Measurements from ENCODE around the gene DRD1. TPM values are rescaled to one million over a fixed set of nuclear protein-coding genes. Genes with fewer than 3 reads are reported as not detected.
"Not testable (repeated sequence)": the region's sequence is repeated elsewhere in the genome, so short reads cannot be mapped to it uniquely, and the experiment has no call there.

DRD1 gene
- total RNA-seq, 1 donor from 2014 or later, result 0.89 TPM

DNA sequence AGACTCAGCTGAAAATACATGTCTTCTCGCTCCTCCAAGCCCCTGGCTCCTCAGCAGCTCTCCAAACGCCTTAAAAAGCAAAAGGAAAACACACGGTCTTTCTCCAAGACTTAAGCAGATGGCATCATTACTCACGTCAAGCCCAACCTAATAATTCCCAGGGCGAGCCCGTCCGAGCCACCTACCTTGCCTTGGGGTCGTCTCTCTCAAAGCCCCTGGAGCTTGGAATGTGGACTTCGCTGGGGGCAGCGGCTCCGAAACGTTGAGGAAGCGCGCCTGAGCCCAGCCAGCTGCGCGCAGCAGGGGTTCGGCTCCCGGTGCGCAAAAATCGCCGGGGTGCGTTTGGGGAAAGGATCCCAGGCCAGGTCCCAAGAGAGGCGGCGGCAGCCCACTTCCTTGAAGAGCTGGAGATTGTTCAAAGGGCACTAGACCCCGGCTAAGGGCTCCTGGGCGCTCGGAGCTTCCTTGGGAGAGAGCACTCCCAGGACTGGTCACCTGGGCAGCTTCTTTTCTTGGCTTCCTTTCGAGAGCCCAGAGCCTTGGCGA lies 395 bp downstream of the DRD1 start:
- intact Hi-C loops (cut with DNase I), result no loop called here
- no peak for ATAC-seq
- no peak for DNase-seq (ENCODE audit: low spot score)

DNA sequence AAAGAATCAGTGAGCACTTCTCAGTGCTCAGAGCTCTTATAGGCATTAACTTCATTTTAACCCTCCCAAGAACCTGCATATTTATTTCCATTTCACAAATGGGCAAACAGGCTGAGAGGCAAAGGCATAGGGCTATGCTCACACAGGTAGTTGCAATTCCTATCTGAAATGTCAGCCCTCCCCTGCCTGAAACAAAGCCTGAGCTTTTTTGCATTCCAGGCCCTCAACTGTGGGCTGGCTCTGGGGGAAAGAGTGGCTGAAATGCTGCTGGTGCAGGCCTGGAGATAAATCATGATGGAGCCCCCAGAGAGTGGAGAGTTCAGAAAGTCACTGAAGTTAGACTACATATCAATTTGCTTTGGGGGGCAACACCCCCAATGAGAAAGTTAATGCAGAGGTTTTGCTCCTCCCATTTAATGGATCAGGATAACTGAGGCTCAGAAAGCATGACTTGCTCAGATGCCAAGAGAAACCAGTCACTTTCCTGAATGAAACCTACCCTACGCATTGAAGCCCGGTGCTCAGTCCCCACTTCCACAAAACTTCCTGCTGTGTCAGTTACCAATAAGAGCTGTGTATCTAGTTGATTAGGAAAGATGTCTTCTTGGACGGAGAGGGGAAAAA lies 5.6 kb downstream of the DRD1 start:
- ATAC-seq, result no peak
- intact Hi-C loops (cut with DNase I), result no loop called here
- DNase-seq (ENCODE audit: low spot score), result no peak

DNA sequence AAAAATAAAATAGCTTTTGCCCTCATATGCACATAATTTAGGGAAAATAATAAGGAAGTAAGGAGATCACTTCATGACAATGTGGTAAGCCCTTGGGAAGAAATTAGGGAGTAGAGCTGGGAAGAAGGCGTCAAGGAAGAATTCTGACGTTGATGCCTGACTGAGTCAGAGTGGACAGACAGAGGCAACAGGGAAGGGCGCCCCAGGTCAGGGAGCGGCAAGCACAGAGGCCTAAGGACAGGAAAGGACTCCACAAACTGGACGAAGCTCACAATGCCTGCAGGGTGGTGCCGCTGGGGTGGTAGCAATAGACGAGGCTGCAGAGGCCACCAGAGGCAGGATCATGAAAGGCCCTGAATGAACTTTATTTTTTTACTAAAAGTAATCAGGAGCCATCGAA lies 7.6 kb downstream of the DRD1 start:
- intact Hi-C loops (cut with DNase I), result no loop called here

DNA sequence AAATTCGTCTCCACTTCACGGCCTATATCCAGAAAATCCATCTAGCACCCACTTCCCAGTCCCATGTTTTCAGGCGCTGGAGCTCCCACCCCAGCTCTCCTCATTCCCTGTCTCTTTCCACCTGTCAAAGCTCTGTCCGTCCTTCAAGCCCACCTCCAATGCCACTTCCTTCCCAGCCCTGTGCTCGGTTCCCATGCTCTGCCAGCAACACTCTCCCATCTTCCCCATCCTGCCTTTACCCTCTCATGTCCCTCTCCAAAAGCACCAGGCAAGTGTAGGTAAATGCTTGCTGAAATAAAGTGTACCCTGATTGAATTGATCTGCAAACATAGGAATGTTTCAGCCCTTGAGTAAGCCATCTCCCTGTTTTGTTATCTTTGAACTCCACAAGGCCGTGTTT lies 9.2 kb downstream of the DRD1 start:
- DNase-seq (ENCODE audit: low spot score), result no peak
- ATAC-seq, result no peak
- intact Hi-C loops (cut with DNase I), result no loop called here

More for the DNA sequence above, 7.6 kb downstream of the DRD1 start:
- no peak for ATAC-seq
- no peak for DNase-seq (ENCODE audit: low spot score)

DNA sequence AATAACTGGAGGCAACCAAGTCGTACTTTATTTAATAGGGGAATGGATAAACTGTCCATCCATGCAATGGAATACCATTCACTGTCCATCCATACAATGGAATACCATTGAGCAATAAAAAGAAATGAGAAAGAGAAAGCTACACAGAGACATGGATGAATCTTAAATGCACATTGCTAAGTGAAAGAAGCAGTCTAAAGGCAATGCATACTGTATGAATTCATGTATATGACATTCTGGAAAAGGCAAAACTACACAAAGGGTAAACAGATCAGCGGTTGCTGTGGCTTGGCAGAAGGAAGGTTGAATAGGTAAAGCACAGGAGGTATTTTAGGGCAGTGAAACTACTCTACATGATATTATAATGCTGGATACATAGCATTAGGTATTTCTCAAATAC lies 16.2 kb downstream of the DRD1 start:
- ATAC-seq, result no peak
- DNase-seq (ENCODE audit: low spot score), result no peak

DNA sequence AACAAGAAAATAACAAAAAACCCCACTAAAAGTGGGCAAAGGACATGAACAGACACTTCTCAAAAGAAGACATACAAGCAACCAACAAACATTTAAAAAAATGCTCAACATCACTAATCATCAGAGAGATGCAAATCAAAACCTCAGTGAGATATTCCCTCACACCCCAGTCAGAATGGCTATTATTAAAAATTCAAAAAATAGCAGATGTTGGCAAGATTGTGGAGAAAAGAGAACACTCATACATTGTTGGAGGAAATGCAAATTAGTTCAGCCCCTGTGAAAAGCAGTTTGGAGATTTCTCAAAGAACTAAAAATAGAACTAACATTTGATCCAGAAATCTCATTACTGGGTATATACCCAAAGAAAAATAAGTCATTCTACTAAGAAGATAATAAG lies 19.4 kb downstream of the DRD1 start:
- ATAC-seq; intact Hi-C loops (cut with DNase I); DNase-seq (ENCODE audit: low spot score): not testable (repeated sequence)

More for the DNA sequence above, 16.2 kb downstream of the DRD1 start:
- intact Hi-C loops (cut with DNase I), result no loop called here

DNA sequence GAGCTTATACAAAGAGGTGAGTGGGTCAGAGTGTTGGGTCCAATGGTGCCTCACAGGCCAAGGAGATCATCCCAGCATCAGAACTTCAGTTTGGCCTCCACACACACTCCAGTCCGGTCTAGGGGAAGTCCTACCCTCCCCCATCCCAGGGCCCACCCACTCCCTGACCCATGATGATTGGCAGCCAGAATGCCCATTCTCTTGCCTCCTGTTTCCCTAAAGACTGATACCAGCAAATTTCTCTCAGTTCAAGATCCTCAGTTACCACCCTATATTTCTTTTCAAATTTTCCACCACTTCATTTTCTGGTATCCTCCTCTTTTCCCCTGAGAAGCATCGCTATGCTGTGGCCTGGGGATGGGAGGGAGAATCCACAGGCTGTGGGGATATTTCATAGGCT lies 21.9 kb downstream of the DRD1 start:
- DNase-seq (ENCODE audit: low spot score) (no peak), ATAC-seq (no peak)
- intact Hi-C loops (cut with DNase I), result no loop called here

DNA sequence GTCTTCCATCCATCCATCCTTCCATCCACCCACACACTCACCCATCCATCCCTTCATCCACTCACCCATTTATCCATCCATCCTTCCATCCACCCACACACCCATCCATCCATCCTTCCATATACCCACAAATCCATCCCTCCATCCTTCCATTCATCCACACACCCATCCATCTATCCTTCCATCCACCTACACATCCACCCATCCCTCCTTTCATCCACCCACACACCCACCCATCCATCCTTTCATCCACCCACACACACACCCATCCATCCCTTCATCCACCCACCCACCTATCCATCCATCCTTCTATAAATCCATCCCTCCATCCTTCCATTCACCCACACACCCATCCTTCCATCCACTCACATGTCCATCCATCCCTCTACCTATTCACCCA lies 23.6 kb downstream of the DRD1 start:
- no peak for ATAC-seq
- intact Hi-C loops (cut with DNase I), result no loop called here

DNA sequence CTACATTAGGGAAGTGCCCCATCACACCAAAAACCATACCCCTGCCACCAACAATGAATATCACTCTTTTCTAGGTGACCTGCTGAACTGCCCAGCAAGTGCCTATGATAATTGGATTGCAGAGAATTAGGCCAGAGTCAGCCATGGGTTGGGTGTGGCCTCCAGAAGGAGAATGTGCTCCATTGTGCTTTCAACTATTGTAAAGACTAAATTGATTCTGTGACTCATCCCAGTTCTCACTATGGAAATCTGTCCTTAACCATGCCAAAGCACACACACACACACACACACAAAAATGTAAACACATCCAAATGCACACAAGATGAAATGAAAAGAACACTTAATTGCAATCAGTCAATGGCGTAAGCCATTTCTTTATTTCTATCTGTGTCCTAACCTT lies 25.7 kb downstream of the DRD1 start:
- DNase-seq (ENCODE audit: low spot score), result no peak
- intact Hi-C loops (cut with DNase I), result no loop called here
- no peak for ATAC-seq

More for the DNA sequence above, 23.6 kb downstream of the DRD1 start:
- DNase-seq (ENCODE audit: low spot score), result no peak

DNA sequence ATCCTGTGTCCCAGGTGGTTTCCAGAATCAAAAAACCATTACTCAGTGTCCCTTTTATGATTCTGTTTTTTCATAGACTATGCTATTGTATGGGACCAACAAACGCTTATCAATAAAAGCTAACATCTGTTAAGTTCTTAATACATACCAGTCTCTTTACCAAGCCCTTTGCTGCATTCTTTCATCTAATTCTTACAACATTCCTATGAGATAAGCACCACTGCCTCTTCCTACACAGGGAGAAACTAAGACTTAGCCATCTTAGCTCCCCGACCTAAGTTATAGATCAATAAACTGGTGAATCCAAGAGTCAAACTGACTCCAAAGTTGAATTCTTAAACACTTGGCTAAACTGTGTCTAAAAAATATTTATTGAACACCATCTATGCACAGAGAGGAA lies 26.6 kb downstream of the DRD1 start:
- DNase-seq (ENCODE audit: low spot score), result no peak
- ATAC-seq, result no peak
- intact Hi-C loops (cut with DNase I), result no loop called here

DNA sequence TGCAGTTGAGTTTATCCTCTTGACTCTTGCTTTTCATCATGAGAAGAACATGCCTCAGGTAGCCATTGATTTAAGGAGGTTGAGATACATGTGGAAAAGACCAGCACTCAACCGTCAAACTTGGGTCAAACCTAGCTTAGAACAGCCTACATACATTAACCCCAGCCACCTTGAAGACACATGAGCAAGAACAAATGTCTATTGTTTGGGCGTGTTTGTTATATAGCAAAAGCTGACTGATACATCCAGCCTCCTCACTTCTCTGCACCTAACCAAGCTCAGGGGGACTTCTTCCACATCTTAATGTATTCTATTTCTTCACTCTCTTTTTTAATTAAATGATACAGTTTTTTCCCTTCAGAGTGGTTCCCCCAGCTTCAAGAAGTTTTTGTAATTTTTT lies 28.7 kb downstream of the DRD1 start:
- ATAC-seq, result no peak
- intact Hi-C loops (cut with DNase I), result no loop called here
- DNase-seq (ENCODE audit: low spot score), result no peak

DNA sequence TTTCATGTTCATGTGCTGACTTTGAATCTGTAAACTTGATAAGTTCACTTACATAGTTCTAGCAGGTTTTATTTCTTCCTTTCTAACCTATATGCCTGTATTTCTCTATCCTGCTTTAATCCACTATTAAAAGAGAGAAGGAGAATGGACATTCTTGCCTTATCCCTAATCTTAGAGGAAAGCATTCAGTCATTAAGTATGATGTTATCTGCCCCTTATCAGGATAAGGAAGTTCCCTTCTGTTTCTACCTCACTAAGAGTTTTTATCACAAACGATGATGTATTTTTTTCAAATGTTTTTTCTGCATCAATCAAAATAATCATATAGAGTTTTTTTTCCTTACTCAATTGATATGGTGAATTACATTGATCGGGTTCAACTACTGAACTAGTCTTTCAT lies 33.1 kb downstream of the DRD1 start:
- intact Hi-C loops (cut with DNase I), result no loop called here
- DNase-seq (ENCODE audit: low spot score), result no peak
- no peak for ATAC-seq

DNA sequence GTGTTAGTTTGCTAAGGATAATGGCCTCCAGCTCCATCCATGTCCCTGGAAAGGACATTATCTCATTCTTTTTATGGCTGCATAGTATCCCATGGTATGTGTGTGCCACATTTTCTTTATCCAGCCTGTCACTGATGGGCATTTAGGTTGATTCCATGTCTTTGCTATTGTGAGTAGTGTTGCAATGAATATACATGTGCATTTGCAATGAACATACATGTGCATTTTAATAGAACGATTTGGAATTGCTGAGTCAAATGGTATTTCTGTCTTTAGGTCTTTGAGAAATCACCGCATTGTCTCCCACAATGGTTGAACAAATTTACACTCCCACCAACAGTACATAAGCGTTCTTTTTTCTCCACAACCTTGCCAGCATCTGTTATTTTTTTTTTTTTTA lies 37.7 kb downstream of the DRD1 start:
- no peak for DNase-seq (ENCODE audit: low spot score)
- ATAC-seq, result no peak

DNA sequence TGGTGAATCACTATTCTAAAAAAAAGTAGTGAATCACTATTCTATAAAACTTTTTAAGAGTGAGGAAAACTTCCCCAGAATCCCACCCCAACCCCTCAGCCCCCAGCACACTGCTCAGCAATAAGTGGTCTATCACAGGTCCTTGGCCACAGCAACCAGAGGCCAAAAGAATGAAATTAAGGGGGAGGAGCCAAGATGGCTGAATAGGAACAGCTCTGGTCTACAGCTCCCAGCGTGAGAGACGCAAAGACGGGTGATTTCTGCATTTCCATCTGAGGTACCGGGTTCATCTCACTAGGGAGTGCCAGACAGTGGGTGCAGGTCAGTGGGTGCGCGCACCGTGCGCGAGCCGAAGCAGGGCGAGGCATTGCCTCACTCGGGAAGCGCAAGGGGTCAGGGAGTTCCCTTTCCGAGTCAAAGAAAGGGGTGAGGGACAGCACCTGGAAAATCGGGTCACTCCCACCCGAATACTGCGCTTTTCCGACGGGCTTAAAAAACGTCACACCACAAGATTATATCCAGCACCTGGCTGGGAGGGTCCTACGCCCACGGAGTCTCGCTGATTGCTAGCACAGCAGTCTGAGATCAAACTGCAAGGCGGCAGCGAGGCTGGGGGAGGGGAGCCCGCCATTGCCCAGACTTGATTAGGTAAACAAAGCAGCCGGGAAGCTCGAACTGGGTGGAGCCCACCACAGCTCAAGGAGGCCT lies 46.2 kb downstream of the DRD1 start:
- DNase-seq (ENCODE audit: low spot score); ATAC-seq; intact Hi-C loops (cut with DNase I): not testable (repeated sequence)

More for the DNA sequence above, 37.7 kb downstream of the DRD1 start:
- intact Hi-C loops (cut with DNase I), result no loop called here

DNA sequence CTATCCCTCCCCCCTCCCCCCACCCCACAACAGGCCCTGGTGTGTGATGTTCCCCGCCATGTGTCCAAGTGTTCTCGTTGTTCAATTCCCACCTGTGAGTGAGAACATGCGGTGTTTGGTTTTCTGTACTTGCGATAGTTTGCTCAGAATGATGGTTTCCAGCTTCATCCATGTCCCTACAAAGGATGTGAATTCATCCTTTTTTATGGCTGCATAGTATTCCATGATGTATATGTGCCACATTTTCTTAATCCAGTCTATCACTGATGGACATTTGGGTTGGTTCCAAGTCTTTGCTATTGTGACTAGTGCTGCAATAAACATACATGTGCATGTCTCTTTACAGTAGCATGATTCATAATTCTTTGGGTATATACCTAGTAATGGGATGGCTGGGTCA lies 48.6 kb downstream of the DRD1 start:
- DNase-seq (ENCODE audit: low spot score); ATAC-seq; intact Hi-C loops (cut with DNase I): not testable (repeated sequence)

DNA sequence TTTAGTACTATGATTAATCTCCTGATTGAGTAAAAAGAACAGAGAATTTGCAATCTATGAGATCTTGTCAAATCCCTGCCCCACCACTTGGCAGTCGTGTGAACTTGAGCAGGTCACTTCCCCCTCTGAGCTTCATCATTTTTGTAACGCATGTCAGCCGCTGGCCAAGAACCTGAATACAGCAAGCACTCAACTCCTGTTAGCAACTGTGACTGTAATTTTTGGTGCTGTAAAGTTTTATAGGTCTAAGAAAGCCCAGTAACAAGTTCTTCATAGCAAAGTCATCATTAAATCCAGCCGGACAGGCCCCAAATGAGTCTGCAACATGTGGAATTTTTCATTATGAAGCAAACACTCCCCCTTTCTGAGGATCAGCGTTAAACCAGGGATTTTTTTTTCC lies 49.4 kb downstream of the DRD1 start:
- no peak for ATAC-seq
- DNase-seq (ENCODE audit: low spot score), result no peak
- intact Hi-C loops (cut with DNase I), result no loop called here

DNA sequence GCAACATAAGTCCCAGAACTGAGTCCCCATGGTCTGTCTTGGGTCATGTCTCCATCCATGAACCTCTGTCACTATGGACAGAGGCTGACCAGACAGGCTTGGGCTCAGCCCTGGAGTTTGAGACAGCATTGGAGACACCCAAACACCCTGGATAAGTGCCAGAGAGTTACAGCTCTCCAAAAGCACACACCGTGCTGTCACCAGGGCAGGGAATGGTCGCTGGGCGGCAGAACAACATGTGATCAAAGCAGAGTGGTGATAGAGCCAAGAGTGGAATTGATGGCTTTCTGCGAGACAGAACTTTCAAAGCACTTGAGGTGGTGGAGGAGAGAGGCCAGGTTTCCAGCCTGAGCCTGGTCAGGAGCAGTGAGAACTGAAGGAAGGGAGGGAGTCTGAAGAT lies 50.1 kb downstream of the DRD1 start:
- intact Hi-C loops (cut with DNase I), result no loop called here
- DNase-seq (ENCODE audit: low spot score) (no peak), ATAC-seq (no peak)

DNA sequence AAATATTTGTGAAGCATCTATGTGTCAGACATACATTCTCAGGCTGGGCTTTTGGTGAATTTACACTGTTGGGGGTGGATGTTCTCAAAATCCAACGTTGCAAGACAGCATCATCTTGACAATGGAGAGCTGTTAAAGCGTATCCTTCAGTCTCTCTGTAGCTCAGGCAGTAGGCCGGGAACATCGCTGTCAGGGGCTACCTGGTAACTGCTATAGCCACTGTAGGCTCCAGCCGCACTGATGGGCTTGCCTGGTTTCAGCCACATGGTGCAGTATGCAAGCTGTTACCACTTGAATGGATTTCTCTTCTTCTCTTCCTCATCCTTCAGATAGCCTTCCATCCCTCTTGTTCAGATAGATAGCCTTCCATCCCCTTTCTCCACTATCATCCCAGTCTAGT lies 51.7 kb downstream of the DRD1 start:
- intact Hi-C loops (cut with DNase I), result no loop called here
- DNase-seq (ENCODE audit: low spot score), result no peak
- ATAC-seq, result no peak

DNA sequence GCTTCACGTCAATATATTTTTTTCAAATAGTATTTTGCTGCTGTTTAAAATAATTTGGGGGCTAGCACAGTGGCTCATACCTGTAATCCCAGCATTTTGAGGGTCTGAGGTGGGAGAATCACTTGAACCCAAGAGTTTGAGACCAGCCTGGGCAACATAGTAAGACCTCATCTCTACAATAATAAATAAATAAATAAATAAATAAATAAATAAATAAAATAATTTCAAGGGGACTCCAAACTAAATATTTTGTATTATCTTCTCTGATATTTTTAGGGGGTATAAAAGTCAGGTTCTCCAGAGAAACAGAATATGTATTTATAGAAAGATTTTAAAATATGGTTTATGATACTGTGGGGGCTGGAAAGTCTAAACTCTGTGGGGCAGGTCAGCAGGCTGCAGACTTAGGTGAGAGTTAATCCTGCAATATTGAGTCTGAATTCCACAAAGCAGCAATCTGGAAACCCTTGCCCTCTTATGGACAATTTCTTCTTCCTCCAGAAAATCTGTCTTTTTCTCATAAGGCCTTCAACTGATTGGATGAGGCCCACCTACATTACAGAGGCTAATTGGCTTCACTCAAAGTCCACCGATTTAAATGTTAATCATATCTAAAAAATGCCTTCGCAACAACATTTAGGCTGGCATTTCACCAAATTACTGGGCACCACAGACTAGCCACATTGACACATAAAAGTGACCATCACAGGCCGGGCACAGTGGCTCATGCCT lies 53.5 kb downstream of the DRD1 start:
- no peak for DNase-seq (ENCODE audit: low spot score)
- no peak for ATAC-seq
- intact Hi-C loops (cut with DNase I), result no loop called here

Data from sciatic nerve (tissue), 2 donors.